Bronchial epithelial cell (primary cell): Measurements from ENCODE around the gene CACNG8. TPM values are rescaled to one million over a fixed set of nuclear protein-coding genes. Genes with fewer than 3 reads are reported as not detected.

Source experiments
- DNase-seq: peaks from one replicate; pipeline ENCODE4 v3.0.0-alpha.2; 2010; ENCODE audit warnings: low read depth
- FAIRE-seq: peaks from 2 replicates; lab custom pipeline; 2011; peaks lifted over from hg19 to GRCh38; lab: Jason Lieb, UNC
- H3K27me3 ChIP-seq: 2 replicates; pipeline ENCODE4 v1.5.1; 2011; ENCODE audit warnings: low read length; ENCODE audit not compliant: control insufficient read depth, insufficient read depth
- H3K36me3 ChIP-seq: 2 replicates; pipeline ENCODE4 v1.5.1; 2011; ENCODE audit warnings: low read length; ENCODE audit not compliant: control insufficient read depth, insufficient read depth
- H3K4me3 ChIP-seq: 2 replicates; pipeline ENCODE4 v1.5.1; 2011; ENCODE audit warnings: mild to moderate bottlenecking, low read depth, low read length, control low read depth
- total RNA-seq: library from RNA; depleted of rRNA; stranded (reverse); fragments of >200 nt; gene quantifications from 2 replicates; pipeline ENCODE4 v1.2.1, GENCODE V29; 2014
- TF ChIP-seq, protein P1 (sequence below): IDR thresholded peaks from 2 replicates; pipeline ENCODE4 v1.5.1; 2011; ENCODE audit warnings: mild to moderate bottlenecking, moderate library complexity, low read length, control low read depth, inconsistent platforms; ENCODE audit not compliant: insufficient read depth, severe bottlenecking

CACNG8 gene
- total RNA-seq, 1 donor from 2014 or later: not detected

DNA sequence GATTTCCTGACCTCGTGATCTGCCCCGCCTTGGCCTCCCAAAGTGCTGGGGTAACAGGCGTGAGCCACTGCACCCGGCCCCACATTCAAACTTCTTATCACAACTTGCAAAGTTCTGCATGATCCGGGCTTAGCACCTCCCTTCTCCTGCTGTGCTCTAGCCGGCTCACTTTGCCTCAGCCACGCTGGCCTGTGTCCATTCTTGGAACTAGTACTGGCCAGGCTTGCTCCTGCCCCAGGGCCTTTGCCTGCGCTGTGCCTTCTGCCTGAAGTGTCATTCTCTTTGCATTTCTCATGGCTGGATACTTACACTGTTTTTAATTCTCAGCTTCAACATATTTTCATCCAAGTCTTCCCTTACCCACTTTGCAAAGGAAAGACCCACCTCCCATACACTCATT is 58.6 kb downstream of the CACNG8 start:
- Histone ChIP-seq H3K27me3 (no peaks in the 10 kb centered on the region), H3K36me3 (no peaks in the 10 kb centered on the region), H3K4me3 (no peak overlapping the region)
- FAIRE-seq: no peak
- no peak for DNase-seq
- TF ChIP-seq, protein P1, sequence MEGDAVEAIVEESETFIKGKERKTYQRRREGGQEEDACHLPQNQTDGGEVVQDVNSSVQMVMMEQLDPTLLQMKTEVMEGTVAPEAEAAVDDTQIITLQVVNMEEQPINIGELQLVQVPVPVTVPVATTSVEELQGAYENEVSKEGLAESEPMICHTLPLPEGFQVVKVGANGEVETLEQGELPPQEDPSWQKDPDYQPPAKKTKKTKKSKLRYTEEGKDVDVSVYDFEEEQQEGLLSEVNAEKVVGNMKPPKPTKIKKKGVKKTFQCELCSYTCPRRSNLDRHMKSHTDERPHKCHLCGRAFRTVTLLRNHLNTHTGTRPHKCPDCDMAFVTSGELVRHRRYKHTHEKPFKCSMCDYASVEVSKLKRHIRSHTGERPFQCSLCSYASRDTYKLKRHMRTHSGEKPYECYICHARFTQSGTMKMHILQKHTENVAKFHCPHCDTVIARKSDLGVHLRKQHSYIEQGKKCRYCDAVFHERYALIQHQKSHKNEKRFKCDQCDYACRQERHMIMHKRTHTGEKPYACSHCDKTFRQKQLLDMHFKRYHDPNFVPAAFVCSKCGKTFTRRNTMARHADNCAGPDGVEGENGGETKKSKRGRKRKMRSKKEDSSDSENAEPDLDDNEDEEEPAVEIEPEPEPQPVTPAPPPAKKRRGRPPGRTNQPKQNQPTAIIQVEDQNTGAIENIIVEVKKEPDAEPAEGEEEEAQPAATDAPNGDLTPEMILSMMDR: no peak

DNA sequence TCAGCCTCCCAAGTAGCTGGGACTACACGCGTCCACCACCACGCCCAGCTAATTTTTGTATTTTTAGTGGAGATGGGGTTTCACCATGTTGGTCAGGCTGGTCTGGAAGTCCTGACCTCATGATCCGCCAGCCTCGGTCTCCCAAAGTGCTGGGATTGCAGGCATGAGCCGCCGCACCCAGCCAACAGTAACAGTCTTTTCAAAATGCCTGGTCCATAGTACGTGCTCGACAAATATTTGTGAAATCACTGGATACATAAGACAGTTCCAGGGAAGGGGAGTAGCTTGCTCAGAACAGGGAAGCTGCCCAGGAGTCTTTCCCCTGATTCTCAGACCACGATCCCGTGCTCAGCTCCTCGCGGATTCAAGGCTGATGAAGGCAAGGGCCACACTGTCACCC is 59.2 kb downstream of the CACNG8 start:
- no peak overlapping the region for H3K4me3 ChIP-seq
- DNase-seq: no peak
- no peak for FAIRE-seq
- H3K36me3 ChIP-seq: no peaks in the 10 kb centered on the region
- H3K27me3 ChIP-seq: no peaks in the 10 kb centered on the region
- TF ChIP-seq, protein P1: no peak

DNA sequence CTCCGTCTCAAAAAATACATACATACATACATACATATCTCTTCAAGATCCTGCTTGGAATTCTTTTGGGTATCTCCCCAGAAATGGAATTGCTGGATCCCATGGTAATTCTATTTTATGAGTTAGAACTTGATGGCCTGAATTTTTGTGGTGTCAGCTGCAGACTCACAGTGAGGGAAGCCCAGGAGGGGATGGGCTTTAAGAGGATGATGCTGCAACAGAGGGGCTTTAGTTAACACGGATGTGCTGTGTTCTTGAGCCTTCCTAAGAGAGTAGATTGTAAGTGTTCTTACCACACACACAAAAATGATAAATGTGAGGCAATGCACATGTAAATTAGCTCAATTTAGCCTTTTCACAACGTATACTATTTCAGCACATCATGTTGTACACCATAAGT is 60.5 kb downstream of the CACNG8 start:
- H3K36me3 ChIP-seq: no peaks in the 10 kb centered on the region
- FAIRE-seq (no peak), DNase-seq (no peak)
- no peaks in the 10 kb centered on the region for H3K27me3 ChIP-seq
- no peak overlapping the region for H3K4me3 ChIP-seq
- TF ChIP-seq, protein P1: no peak

DNA sequence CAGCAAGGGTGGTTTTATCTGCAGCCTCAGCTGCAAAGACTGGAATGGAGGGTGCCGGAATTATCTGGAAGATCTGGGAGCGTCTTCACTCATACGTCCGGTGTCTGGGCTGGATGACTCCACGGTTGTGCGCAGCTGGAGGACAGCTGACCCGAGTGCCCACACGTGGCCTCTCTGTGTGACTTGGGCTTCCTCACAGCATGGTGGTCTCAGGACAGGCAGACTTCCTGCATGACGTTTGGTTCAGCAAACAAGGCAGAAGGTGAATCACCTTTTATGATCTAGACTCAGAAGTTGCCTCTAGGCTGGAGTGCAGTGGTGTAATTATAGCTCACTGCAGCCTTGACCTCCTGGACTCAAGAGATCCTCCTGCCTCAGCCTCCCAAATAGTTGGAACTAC is 61.9 kb downstream of the CACNG8 start:
- Histone ChIP-seq H3K27me3 (no peaks in the 10 kb centered on the region), H3K36me3 (no peaks in the 10 kb centered on the region), H3K4me3 (no peak overlapping the region)
- FAIRE-seq (no peak), DNase-seq (no peak)
- TF ChIP-seq, protein P1: no peak

DNA sequence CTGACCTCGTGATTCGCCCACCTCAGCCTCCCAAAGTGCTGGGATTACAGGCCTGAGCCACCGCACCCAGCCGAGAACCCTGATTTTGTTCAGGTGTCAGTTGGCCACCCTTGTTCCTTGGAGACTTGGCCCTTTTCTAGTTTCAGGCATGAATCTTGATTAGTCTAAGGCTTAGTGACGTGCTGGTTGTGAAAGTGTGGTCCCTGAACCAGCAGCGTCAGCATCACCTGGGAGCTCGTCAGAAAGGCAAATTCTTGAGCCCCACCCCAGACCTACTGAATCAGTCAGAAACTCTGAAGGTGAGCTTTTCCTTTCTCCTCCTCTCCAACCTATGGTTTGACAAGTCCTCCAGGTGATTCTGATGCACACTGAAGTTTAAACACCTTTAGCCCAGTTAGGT is 63.9 kb downstream of the CACNG8 start:
- TF ChIP-seq, protein P1: no peak
- Histone ChIP-seq H3K4me3 (no peak overlapping the region), H3K27me3 (no peaks in the 10 kb centered on the region), H3K36me3 (no peaks in the 10 kb centered on the region)
- FAIRE-seq: no peak
- peak; percentile 29 for DNase-seq

DNA sequence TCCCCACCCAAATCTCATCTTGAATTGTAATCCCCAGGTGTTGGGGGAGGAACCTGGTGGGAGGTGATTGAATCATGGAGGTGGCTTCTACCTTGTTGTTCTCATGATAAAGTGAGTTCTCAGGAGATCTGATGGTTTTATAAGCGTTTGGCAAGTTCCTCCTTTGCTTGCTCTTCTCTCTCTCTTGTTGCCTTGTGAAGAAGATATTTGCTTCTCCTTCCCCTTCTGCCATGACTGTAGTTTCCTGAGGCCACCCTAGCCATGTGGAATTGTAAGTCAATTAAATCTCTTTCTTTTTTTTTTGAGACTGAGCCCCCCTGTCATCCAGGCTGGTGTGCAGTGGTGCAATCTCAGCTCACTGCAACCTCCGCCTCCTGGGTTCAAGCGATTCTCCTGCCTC is 66.6 kb downstream of the CACNG8 start:
- Histone ChIP-seq H3K27me3 (no peaks in the 10 kb centered on the region), H3K4me3 (no peak overlapping the region), H3K36me3 (no peaks in the 10 kb centered on the region)
- no peak for FAIRE-seq
- no peak for DNase-seq
- TF ChIP-seq, protein P1: no peak
